Midbrain (tissue), 1 donor: Measurements from ENCODE around the gene UBE2I.
"Not testable (repeated sequence)": the region's sequence is repeated elsewhere in the genome, so short reads cannot be mapped to it uniquely, and the experiment has no call there.

Experiments
- DNase-seq: peaks from one replicate; lab custom pipeline; 2025; lab: John Stamatoyannopoulos, UW

Gene UBE2I

GRCh38 chr16:1293921-1294656 is 15.3 kb upstream of the UBE2I start:
- DNase-seq, result no peak

- DNase-seq, result no peak
Observed at GRCh38 chr16:1295465-1295864, 14.0 kb upstream of the UBE2I start.

DNA sequence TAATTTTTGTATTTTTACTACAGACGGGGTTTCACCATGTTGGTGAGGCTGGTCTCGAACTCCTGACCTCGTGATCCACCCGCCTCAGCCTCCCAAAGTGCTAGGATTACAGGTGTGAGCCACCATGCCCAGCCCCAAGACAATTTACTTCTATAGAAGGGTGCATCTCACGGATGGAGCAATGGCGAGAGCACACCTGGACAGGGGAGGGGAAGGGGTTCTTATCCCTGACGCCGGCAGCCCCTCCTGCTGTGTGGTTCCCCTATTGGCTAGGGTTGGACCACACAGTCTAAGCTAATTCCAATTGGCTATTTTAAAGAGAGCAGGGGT is 12.8 kb upstream of the UBE2I start:
- DNase-seq, result not testable (repeated sequence)

GRCh38 chr16:1297018-1297696 is 12.3 kb upstream of the UBE2I start:
- no peak for DNase-seq

GRCh38 chr16:1298406-1298805 is 11.0 kb upstream of the UBE2I start:
- no peak for DNase-seq

DNA sequence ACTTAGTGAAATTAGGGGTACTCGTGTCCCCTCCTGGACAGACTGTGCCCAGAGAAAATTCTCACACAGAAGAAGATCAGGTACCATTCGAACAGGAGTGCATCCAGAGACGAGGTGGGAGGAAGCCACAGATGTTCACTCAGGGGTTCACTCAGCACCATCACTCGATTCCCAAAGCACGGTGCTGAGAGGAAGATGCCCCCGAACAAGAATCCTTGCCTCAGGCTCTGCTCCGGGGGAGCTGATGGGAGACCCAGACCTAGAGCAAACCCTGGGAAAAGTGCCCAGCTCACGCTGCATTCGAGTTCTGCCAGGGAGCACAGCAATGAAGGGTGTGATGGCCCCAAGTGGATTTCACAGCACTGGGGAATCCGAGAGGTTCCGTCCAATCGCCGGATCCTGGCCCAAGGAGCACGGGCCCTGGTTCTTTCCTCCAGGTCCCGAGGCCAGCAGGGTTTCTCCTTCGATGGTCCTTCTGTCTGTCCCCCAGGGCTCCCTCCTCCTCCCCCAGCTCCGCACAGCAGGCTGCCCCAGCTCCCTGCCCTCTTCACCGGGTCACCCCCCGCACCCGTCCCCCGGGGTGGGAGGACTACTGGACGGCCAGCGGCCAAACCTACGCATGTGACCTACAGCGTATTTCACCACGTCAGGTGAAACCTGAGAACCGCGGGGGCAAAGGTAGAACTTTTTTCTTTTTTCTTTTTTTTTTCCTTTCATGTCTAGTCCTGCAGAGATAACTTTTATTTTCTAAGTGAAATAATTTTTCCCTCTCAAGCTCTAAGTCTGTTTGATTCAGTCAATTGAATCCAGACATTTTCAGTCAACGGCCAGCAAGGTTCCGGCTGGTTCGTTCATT is 10.2 kb upstream of the UBE2I start:
- no peak for DNase-seq

DNA sequence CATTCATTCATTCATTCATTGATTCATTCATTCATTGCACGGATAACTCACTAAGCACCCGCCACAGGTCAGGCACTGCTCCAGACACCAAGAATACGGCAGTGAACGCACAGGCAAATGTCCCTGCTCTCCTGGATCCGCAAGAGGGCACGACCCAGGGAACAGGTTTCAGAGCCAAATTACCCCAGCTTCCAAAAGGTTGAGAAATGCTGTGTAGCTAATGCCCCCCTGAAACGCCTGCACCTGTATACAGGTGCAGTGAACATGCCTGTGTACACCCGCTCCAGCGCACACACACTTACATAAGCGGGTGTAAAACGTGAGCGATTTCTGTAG is 9.6 kb upstream of the UBE2I start:
- DNase-seq, result no peak

- peak; percentile 36 for DNase-seq
Observed at GRCh38 chr16:1300664-1301476, 8.6 kb upstream of the UBE2I start.

- DNase-seq, result no peak
Observed at GRCh38 chr16:1301562-1301961, 7.9 kb upstream of the UBE2I start.

GRCh38 chr16:1305823-1306222 is 3.6 kb upstream of the UBE2I start:
- no peak for DNase-seq

GRCh38 chr16:1306334-1306733 is 3.1 kb upstream of the UBE2I start:
- DNase-seq, result no peak

- no peak for DNase-seq
Observed at GRCh38 chr16:1308036-1308976, 1.1 kb upstream of the UBE2I start.

- DNase-seq, result peak; percentile 23
Observed at GRCh38 chr16:1309888-1310831, 724 bp downstream of the UBE2I start.

DNA sequence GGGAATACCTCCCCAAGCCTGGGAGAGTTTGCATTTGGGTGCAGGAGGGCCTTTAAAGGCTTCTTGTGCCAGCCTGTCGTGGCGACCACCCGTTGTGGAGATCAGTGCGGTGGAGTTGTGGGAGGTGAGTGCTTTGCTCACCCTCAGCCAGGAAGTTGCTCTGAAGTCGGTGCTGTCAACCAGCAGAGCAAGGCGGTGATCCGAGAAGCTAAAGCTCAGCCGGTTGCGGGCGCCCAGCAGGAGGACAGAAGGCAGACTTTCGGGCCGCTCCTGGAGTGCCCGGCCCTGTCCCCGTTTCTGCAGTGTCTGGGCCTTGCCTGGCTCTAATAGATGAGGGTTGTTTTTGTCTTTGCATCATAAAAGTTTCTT is 1.4 kb downstream of the UBE2I start:
- DNase-seq, result no peak

- DNase-seq, result no peak
Observed at GRCh38 chr16:1311212-1311737, 1.8 kb downstream of the UBE2I start.

- DNase-seq, result peak; percentile 2
Observed at GRCh38 chr16:1311738-1312466, 2.5 kb downstream of the UBE2I start.

GRCh38 chr16:1312467-1312816 is 3.0 kb downstream of the UBE2I start:
- DNase-seq, result no peak

DNA sequence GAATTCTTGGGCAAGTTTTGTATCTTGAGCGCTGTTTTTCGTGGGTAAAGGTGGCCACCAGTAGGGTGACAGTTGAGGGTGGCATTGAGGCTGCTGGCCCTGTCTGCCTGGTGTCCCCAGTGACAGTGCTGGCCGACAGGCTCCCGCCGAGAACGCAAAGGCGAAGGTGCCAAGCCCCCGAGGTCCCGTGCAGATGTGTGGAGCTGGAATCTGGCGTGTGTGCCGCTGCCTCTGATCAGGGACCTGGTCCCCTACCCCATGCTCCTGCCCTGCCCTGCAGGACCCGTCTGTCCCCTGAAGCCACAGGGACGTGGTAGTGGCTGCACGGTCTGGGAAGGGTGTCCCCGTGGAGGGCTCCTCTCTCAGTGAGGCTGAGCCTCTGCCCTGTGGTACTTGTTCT is 3.5 kb downstream of the UBE2I start:
- DNase-seq, result no peak

- DNase-seq, result no peak
Observed at GRCh38 chr16:1313721-1314369, 4.4 kb downstream of the UBE2I start.
